Ovary (tissue), 9 donors: ENCODE results near the gene OR5B21. TPM values are rescaled to one million over a fixed set of nuclear protein-coding genes. Genes with fewer than 3 reads are reported as not detected.

Experiments
- DNase-seq, 5 donors: peaks; one replicate each; pipeline ENCODE4 v3.0.0-alpha.2; 2019 to 2020
- H3K27ac ChIP-seq, 2 donors: fragments of 200-600 bp; one replicate each; pipeline versions ENCODE4 v1.5.1 to v1.8.0; 2019 to 2022
- H3K27me3 ChIP-seq: fragments of 200-600 bp; one replicate; pipeline ENCODE4 v1.8.0; 2022
- H3K36me3 ChIP-seq: fragments of 200-600 bp; sonication (generic); one replicate; pipeline ENCODE4 v1.5.1; 2019
- H3K4me1 ChIP-seq: one replicate; pipeline ENCODE4 v1.8.1; 2013; ENCODE audit warnings: mild to moderate bottlenecking, moderate library complexity; ENCODE audit not compliant: insufficient read depth
- H3K4me3 ChIP-seq: fragments of 200-600 bp; sonication (generic); one replicate; pipeline ENCODE4 v1.5.1; 2017
- H3K9me3 ChIP-seq, 2 donors: fragments of 200-600 bp in 1 of 2; sonication (generic) in 1 of 2; one replicate each; pipeline versions ENCODE4 v1.5.1 to v1.8.1; 2013 to 2019; ENCODE audit warnings: mild to moderate bottlenecking in 1 of 2, moderate library complexity in 1 of 2
- EP300 ChIP-seq: sonication (generic); formaldehyde crosslinking; IDR thresholded peaks from one replicate; pipeline ENCODE4 v1.6.1; 2017; ENCODE audit warnings: antibody characterized with exemption
- POLR2A ChIP-seq: fragments of 450-650 bp; IDR thresholded peaks from one replicate; pipeline ENCODE4 v1.6.1; 2017; ENCODE audit warnings: antibody characterized with exemption, mild to moderate bottlenecking, moderate library complexity
- WGBS, 3 donors: extraction: QIAGEN DNeasy Blood & Tissue Kit in 1 of 3; methylation state at CpG; one replicate each; pipeline versions ENCODE4 v1.1.5 to v1.1.7; 2013 to 2017; 5-methylcytosine and 5-hydroxymethylcytosine counted together
- intact Hi-C, 4 donors: fragments of 100-400 bp; cut with DNase I; formaldehyde crosslinking; loops; one replicate each; pipeline versions ENCODE4 v1.11.0 to v1.15.1; 2022 to 2023
- polyA plus RNA-seq, 2 donors: library from polyadenylated mRNA; stranded (reverse); fragments of 200-250 nt in 1 of 2; fragments of 350-450 nt in 1 of 2; fragmentation: Illumina TruSeq in 1 of 2; extraction: RNeasy Lipid Tissue Mini Kit (QIAGEN cat#74804) in 1 of 2; gene quantifications; one replicate each; pipeline ENCODE4 v1.2.3, GENCODE V29; 2013 to 2014
- total RNA-seq, 7 donors: library from RNA; depleted of rRNA in 2 of 7; stranded (reverse); fragments of >200 nt in 2 of 7; fragmentation: NEBNext Ultra II Directional in 3 of 7; extraction: Animal tissue kit (Norgen Biotek cat#: 25700) in 3 of 7; gene quantifications; one replicate each; pipeline versions ENCODE4 v1.1.0 to v1.2.4, GENCODE V29; 2016 to 2023
- TF ChIP-seq, protein P1 (sequence below), 3 donors: fragments of 450-650 bp in 2 of 3; fragments of 200-600 bp in 1 of 3; IDR thresholded peaks; one replicate each; pipeline versions ENCODE4 v1.5.1 to v1.8.0; 2016 to 2022; ENCODE audit warnings: antibody characterized with exemption in 3 of 3, mild to moderate bottlenecking in 1 of 3
- donor health status: DM: no; HTN: no; CAD: no; lungs with moderate emphysema.
- donor health status: DM: no; HTN: no; CAD: no.
- donor health status: Bipolar disorder and iron deficiency.
- donor health status: DM: yes; HTN: yes; CAD: no.
- donor health status: DM: no; HTN: no; CAD: no.
- donor health status: DM: yes; HTN: yes; CAD: no.

Gene OR5B21
- total and polyA plus RNA-seq, 9 donors = 0.25 TPM; not detected in 8

DNA sequence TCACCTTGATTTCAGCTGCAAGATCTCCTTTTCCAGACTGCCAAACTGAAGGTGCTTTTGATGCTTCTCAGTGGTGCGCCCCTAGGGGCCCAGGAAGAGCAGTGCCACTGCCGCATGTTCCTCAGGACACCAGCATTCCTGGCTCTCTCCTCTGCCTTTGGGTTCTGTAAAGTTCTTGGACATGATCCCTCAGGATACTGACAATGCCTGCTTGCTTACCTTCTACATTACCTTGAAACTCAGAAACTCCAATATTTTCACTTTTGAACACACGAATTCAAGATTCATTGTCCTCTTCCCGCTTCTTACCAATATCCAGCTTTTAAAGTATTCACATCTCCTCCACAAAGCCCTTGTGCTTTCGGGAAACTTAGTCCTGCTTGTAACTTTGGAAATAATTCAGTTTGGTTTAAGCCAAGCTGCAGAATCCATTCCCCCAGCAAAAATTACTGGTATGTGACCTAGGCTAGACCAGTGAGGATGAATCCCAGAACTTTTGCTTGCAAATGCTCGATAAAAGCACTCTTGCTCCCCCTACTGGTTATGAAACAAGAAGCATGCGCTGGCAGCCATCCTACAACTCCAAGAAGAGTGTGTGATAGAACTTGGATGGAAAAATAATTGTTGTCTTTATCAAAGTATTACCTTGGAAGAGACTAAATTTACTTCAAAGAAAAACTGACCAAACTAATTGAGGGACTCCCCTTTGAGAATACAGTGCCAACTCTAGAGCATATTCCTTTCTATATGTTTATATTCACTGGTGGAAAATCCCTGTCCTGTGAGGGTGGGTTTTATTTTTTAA, 16.5 kb upstream of the OR5B21 start:
- intact Hi-C loops = no loop called here
- Histone ChIP-seq H3K4me3 (peak overlapping the region; percentile 11), H3K27ac (peak overlapping the region in 1 of 2 donors; percentile 27), H3K4me1 (no peaks in the 10 kb centered on the region), H3K36me3 (no peaks in the 10 kb centered on the region), H3K27me3 (no peaks in the 10 kb centered on the region), H3K9me3 (no peaks in the 10 kb centered on the region)
- 5 to 8% (median 7%) methylated on average over 7 of the region's 7 CpGs for WGBS, 3 donors
- peak; percentile 52 to 81 (median 72) for DNase-seq
- TF ChIP-seq, protein P1, sequence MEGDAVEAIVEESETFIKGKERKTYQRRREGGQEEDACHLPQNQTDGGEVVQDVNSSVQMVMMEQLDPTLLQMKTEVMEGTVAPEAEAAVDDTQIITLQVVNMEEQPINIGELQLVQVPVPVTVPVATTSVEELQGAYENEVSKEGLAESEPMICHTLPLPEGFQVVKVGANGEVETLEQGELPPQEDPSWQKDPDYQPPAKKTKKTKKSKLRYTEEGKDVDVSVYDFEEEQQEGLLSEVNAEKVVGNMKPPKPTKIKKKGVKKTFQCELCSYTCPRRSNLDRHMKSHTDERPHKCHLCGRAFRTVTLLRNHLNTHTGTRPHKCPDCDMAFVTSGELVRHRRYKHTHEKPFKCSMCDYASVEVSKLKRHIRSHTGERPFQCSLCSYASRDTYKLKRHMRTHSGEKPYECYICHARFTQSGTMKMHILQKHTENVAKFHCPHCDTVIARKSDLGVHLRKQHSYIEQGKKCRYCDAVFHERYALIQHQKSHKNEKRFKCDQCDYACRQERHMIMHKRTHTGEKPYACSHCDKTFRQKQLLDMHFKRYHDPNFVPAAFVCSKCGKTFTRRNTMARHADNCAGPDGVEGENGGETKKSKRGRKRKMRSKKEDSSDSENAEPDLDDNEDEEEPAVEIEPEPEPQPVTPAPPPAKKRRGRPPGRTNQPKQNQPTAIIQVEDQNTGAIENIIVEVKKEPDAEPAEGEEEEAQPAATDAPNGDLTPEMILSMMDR (IDR thresholded peaks at IDR 0.05) = peak; percentile 11 to 43 (median 40)
- TF ChIP-seq EP300 = no peak

DNA sequence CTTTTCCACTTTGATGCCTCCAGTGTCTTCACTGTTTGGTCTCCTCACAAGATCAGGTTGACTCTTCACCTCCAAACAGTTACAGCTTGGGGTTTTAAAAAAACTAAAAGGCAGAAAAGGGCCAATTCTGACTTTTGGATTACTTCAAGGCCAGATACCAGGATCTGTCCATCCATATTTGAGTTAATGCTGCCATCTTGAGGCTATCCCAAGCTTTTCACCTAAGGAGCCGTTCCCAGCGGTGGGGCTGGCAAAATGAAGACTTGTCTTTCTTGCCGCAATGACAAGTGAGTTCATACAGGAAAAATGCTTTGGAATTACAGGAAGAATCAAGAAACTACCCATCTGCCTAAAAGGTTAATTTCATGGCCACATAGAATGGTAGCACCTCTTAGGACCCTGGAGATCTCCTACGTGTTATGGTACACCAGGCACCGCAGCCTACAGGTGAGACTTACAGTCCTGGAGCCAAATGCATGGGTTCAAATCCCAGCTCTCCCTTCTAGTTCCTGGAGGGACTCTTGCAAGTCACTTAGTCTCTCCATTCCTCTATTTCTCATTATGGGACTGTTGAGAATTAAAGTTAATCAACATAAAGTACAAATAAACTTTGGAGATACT, 6.0 kb upstream of the OR5B21 start:
- no peaks in the 10 kb centered on the region for H3K9me3 ChIP-seq
- 19 to 24% (median 23%) methylated on average over 5 of the region's 5 CpGs for WGBS, 3 donors
- H3K4me3 ChIP-seq = no peak overlapping the region
- H3K36me3 ChIP-seq = no peaks in the 10 kb centered on the region
- no peaks in the 10 kb centered on the region for H3K27me3 ChIP-seq
- intact Hi-C loops = loop anchor here in 1 of 4 donors (10.0 kb wide), 1 partner anchor 1059 kb away; no protein-coding TSS in a partner anchor
- no peak for TF ChIP-seq POLR2A
- TF ChIP-seq, protein P1 (IDR thresholded peaks at IDR 0.05) = peak in 1 of 3 donors; percentile 43
- no peak for DNase-seq
- H3K4me1 ChIP-seq = no peaks in the 10 kb centered on the region
- H3K27ac ChIP-seq = no peak overlapping the region

DNA sequence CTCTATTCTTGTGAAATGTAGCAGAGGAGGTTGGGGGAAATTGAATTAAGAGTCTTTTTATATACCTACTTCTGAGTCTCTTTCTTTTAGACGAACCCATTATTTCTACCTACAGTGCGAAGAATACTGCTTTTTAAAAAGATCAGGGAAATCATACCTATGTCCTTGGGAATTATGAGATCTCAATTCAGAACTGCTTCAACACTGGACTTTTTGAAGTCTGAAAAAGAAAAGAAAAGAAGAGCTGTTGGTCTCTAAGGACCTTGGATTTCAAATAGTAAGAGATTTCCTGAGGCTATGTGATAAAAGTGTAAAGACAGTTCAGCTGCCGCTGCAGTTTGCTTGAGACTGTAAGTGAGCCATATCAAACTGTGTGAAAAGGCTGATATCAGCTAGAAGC, 3.7 kb upstream of the OR5B21 start:
- 60 to 76% (median 63%) methylated on average over 3 of the region's 3 CpGs for WGBS, 3 donors
- Histone ChIP-seq H3K4me1 (no peaks in the 10 kb centered on the region), H3K36me3 (no peaks in the 10 kb centered on the region), H3K27me3 (no peaks in the 10 kb centered on the region), H3K27ac (no peak overlapping the region), H3K9me3 (no peaks in the 10 kb centered on the region), H3K4me3 (no peak overlapping the region)
- TF ChIP-seq EP300 (no peak), POLR2A (no peak)
- TF ChIP-seq, protein P1 (IDR thresholded peaks at IDR 0.05) = no peak
- intact Hi-C loops = loop anchor here in 1 of 4 donors (10.0 kb wide), 1 partner anchor 1057 kb away; no protein-coding TSS in a partner anchor
- no peak for DNase-seq

DNA sequence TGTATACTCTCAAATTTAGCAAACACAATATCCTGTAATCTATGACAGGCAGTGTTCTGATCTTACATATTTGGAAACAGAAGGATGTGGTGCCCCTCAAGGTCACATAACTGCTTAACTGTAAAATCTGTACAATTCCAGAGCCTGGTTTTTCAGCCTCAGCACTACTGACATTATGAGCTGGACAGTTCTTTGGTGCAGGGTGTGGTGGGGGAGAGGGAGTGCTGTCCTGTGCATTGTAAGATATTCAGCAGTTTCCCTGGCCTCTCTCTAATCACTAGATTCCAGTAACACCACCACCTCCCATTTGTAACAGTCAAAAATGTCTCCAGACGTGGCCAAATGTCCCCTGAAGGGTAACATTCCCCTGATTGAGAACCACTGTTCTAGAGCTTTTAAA, 1.8 kb upstream of the OR5B21 start:
- Histone ChIP-seq H3K27me3 (no peaks in the 10 kb centered on the region), H3K4me1 (no peaks in the 10 kb centered on the region), H3K27ac (no peak overlapping the region), H3K4me3 (no peak overlapping the region), H3K9me3 (no peaks in the 10 kb centered on the region), H3K36me3 (no peaks in the 10 kb centered on the region)
- TF ChIP-seq POLR2A (no peak), EP300 (no peak)
- TF ChIP-seq, protein P1 (IDR thresholded peaks at IDR 0.05) = no peak
- intact Hi-C loops = loop anchor here in 1 of 4 donors (10.0 kb wide), 1 partner anchor 1055 kb away; no protein-coding TSS in a partner anchor
- DNase-seq = no peak
- 32 to 50% (median 42%) methylated on average over 1 of the region's 1 CpG for WGBS, 3 donors
